GM12878 (cell line): ENCODE measurements around the gene ABCA3. TPM values are rescaled to one million over a fixed set of nuclear protein-coding genes. Genes with fewer than 3 reads are reported as not detected.

Source experiments
- ATAC-seq: fragments of 200-7000 bp; cut with Tn5 transposase; 3 replicates; pipeline ENCODE4 v1.9.1; 2020; ENCODE audit warnings: mild to moderate bottlenecking, moderate library complexity
- BruUV-seq: library from RNA; stranded (reverse); fragments of 400-500 nt; replicated peaks from 2 replicates; lab custom pipeline; 2021; lab: Mats Ljungman, UMichigan
- CTCF ChIA-PET: fragments of 300-600 bp; sonication (Branson Sonifier 250); formaldehyde crosslinking; extraction: SDS; loops from one replicate; lab custom pipeline; 2021; ENCODE audit warnings: inconsistent platforms; lab: Yijun Ruan, JAX
- POLR2A ChIA-PET: fragments of 350-600 bp; formaldehyde crosslinking; extraction: SDS; loops from one replicate; lab custom pipeline; 2021; ENCODE audit warnings: inconsistent platforms; lab: Charles Lee
- RAD21 ChIA-PET: fragments of 300-600 bp; sonication (Branson Sonifier 250); formaldehyde crosslinking; loops from one replicate; lab custom pipeline; 2023; ENCODE audit warnings: antibody characterized with exemption; ENCODE audit not compliant: unreplicated experiment; lab: Charles Lee
- SMC1A ChIA-PET: fragments of 300-600 bp; sonication (Branson Sonifier 250); formaldehyde crosslinking; loops from one replicate; lab custom pipeline; 2023; ENCODE audit not compliant: unreplicated experiment, uncharacterized antibody; lab: Charles Lee
- DNase-seq: peaks from one replicate; pipeline ENCODE4 v3.0.0-alpha.2; 2011; ENCODE audit warnings: low read depth, low spot score
- FAIRE-seq: peaks from 3 replicates; lab custom pipeline; 2011; peaks lifted over from hg19 to GRCh38; lab: Jason Lieb, UNC
- H2AFZ ChIP-seq: 2 replicates; pipeline ENCODE4 v1.6.0; 2011; ENCODE audit warnings: low read depth, low read length, control low read depth; ENCODE audit not compliant: control insufficient read depth
- H3K27ac ChIP-seq: 2 replicates; pipeline ENCODE4 v1.5.1; 2011; ENCODE audit warnings: control low read depth; ENCODE audit not compliant: control insufficient read depth, insufficient read depth
- H3K27me3 ChIP-seq, 2 experiments: replicated peaks in 1 of 2; 2 replicates each; pipeline versions ENCODE4 v1.6.0 to v1.6.1; 2011; ENCODE audit warnings: low read length in 1 of 2; ENCODE audit not compliant: control insufficient read depth in 2 of 2, insufficient read depth in 2 of 2
- H3K36me3 ChIP-seq, 2 experiments: 2 replicates each; pipeline ENCODE4 v1.5.1; 2011; ENCODE audit warnings: low read length in 1 of 2; ENCODE audit not compliant: control insufficient read depth in 2 of 2, insufficient read depth in 2 of 2
- H3K4me1 ChIP-seq: 2 replicates; pipeline ENCODE4 v1.6.1; 2011; ENCODE audit warnings: mild to moderate bottlenecking, low read length, moderate library complexity, mixed read lengths; ENCODE audit not compliant: control insufficient read depth, insufficient read depth
- H3K4me2 ChIP-seq: 2 replicates; pipeline ENCODE4 v1.6.0; 2011; ENCODE audit warnings: control low read depth; ENCODE audit not compliant: control insufficient read depth, insufficient read depth
- H3K4me3 ChIP-seq: fragments of 200-600 bp; sonication (generic); 2 replicates; pipeline ENCODE4 v1.5.1; 2016
- H3K79me2 ChIP-seq: 2 replicates; pipeline ENCODE4 v1.6.0; 2011; ENCODE audit warnings: low read length; ENCODE audit not compliant: control insufficient read depth, insufficient read depth
- H3K9ac ChIP-seq: 2 replicates; pipeline ENCODE4 v1.8.0; 2011; ENCODE audit warnings: low read length, control low read depth, mixed read lengths; ENCODE audit not compliant: control insufficient read depth, insufficient read depth
- H3K9me3 ChIP-seq: replicated peaks from 3 replicates; pipeline ENCODE4 v1.5.1; 2011; ENCODE audit warnings: mild to moderate bottlenecking, low read length; ENCODE audit not compliant: control insufficient read depth, insufficient read depth
- H4K20me1 ChIP-seq: 2 replicates; pipeline ENCODE4 v1.6.0; 2011; ENCODE audit not compliant: control insufficient read depth, insufficient read depth
- BACH1 ChIP-seq: fragments of 450-650 bp; IDR thresholded peaks from 2 replicates; pipeline ENCODE4 v1.6.1; 2017; ENCODE audit warnings: mild to moderate bottlenecking, borderline replicate concordance
- CHD4 ChIP-seq: fragments of 200-600 bp; sonication (generic); IDR thresholded peaks from 2 replicates; pipeline ENCODE4 v1.6.1; 2016; ENCODE audit warnings: mild to moderate bottlenecking
- IKZF1 ChIP-seq: fragments of 450-650 bp; conservative IDR thresholded peaks from 2 replicates; pipeline ENCODE4 v1.6.1; 2017; ENCODE audit warnings: antibody characterized with exemption, mild to moderate bottlenecking
- MEF2B ChIP-seq: fragments of 450-650 bp; IDR thresholded peaks from 2 replicates; pipeline ENCODE4 v1.6.1; 2018; ENCODE audit warnings: mild to moderate bottlenecking, moderate library complexity; ENCODE audit not compliant: partially characterized antibody, poor library complexity, severe bottlenecking
- MLLT1 ChIP-seq: fragments of 450-650 bp; IDR thresholded peaks from 2 replicates; pipeline ENCODE4 v1.6.1; 2016; ENCODE audit warnings: mild to moderate bottlenecking
- SREBF1 ChIP-seq: IDR thresholded peaks from 2 replicates; pipeline ENCODE4 v1.6.1; 2012; ENCODE audit warnings: mild to moderate bottlenecking, low read length
- STAT3 ChIP-seq: IDR thresholded peaks from 2 replicates; pipeline ENCODE4 v1.6.1; 2011; ENCODE audit warnings: low read depth, low read length, improper control_type of control experiment
- TBL1XR1 ChIP-seq: IDR thresholded peaks from 2 replicates; pipeline ENCODE4 v1.6.1; 2012; ENCODE audit warnings: low read depth, low read length, improper control_type of control experiment
- ZNF24 ChIP-seq: fragments of 450-650 bp; IDR thresholded peaks from 2 replicates; pipeline ENCODE4 v1.6.1; 2017; ENCODE audit warnings: antibody characterized with exemption, mild to moderate bottlenecking
- ZNF384 ChIP-seq: IDR thresholded peaks from 2 replicates; pipeline ENCODE4 v1.6.1; 2012; ENCODE audit warnings: low read depth, mild to moderate bottlenecking, low read length, improper control_type of control experiment, borderline replicate concordance
- WGBS: methylation state at CpG from one replicate; pipeline ENCODE4 v1.1.6; 2016; ENCODE audit warnings: low lambda C conversion rate; ENCODE audit not compliant: insufficient replicate concordance, insufficient coverage; ENCODE audit errors: missing lambda C conversion rate; 5-methylcytosine and 5-hydroxymethylcytosine counted together
- in situ Hi-C: fragments of 300-500 bp; cut with MboI; formaldehyde crosslinking; loops from 9 replicates; pipeline ENCODE4 v1.14.3; 2018; ENCODE audit warnings: mixed read lengths
- intact Hi-C: fragments of 100-400 bp; cut with micrococcal nuclease; formaldehyde crosslinking; loops from one replicate; pipeline ENCODE4 v1.14.2; 2022; ENCODE audit not compliant: unreplicated experiment
- polyA plus RNA-seq, 11 experiments: library from polyadenylated mRNA; depleted of rRNA in 4 of 11; unstranded in 6 of 11; stranded (reverse) in 5 of 11; fragments of >200 nt; fragmentation: Nextera tagmentation in 4 of 11; fragmentation: Illumina TruSeq in 1 of 11; extraction: Ambion mirVana in 4 of 11; extraction: Trizol in 1 of 11; gene quantifications; 1 replicate in 1 of 11; 2 replicates in 10 of 11; pipeline versions ENCODE4 v1.2.1 to v1.2.3, GENCODE V29; 2011 to 2016; ENCODE audit warnings: inconsistent platforms in 2 of 11, missing spikeins in 2 of 11, low read depth in 1 of 11
- total RNA-seq, 4 experiments: library from RNA; depleted of rRNA in 3 of 4; stranded (reverse); fragments of >200 nt in 3 of 4; fragmentation: Illumina TruSeq in 1 of 4; extraction: Trizol in 1 of 4; gene quantifications; 2 replicates each; pipeline versions ENCODE4 v1.2.1 to v1.2.3, GENCODE V29; 2013 to 2021
- TF ChIP-seq, protein P1 (sequence below): fragments of 450-650 bp; IDR thresholded peaks from 2 replicates; pipeline ENCODE4 v1.6.1; 2017; ENCODE audit warnings: antibody characterized with exemption, mild to moderate bottlenecking, moderate library complexity

ABCA3 gene
- total and polyA plus RNA-seq, 10 of the 15 experiments (the other 5 are each of a cell fraction or from before 2014, with no cell fraction given) = 0.71 to 17.6 (median 6.7) TPM

GRCh38 chr16:2317231-2318020, 23.1 kb downstream of the ABCA3 start (continued):
- TF ChIP-seq ZNF384 (no peak), STAT3 (no peak), TBL1XR1 (no peak), SREBF1 (no peak), MLLT1 (no peak)
- TF ChIP-seq, all 136 proteins: peak for 0

DNA sequence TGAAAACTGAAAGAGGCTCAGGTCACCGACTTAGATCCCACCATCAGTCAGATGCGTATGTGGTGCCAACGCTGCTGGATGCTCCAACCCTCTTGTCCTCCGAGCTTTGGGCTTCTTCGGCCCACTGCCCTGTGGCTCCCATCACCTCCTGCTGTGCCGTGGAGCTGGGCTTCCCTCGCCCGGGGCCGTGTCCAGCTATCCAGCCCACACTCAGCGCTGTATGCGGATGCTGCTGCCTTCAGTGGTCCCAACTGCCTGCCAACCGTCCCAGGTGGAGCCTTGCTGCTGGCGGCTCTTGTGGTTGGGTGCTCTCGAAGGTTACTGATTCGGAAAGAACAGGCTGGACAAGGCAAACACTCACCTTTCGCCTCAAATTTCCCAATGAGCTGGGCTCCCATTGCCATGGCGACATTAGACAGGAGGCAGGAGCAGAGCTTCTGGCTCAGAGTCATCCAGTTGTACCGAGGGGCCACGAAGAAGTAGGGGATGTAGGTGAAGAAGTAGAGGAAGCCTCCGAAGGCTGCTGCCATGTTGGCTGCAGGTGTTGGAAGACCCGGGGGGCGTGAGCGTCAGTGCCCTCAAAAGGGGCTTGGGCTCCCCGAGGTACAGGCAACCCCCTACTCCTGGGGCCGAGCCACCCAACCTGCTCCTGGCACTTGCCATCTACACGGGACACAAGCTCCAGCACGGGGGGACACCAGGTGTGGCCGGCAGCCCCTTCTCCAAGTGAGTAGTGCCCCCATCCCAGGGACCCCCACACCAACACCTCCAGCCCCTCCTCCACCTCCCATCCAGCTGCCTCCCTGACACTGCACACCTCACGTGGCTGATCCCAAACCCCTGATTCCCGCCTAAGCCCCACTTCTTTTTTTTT, 32.2 kb downstream of the ABCA3 start:
- no peaks in the 10 kb centered on the region; a peak in 1 of 4 replicates for H3K36me3 ChIP-seq
- H3K4me2 ChIP-seq = no peak overlapping the region
- H3K4me3 ChIP-seq = no peak overlapping the region
- SMC1A ChIA-PET = no interaction called here
- H2AFZ ChIP-seq = no peak overlapping the region
- POLR2A ChIA-PET = no interaction called here
- no peaks in the 10 kb centered on the region for H3K27me3 ChIP-seq
- no TSS peak for BruUV-seq
- RAD21 ChIA-PET = no interaction called here
- CTCF ChIA-PET = interaction anchor here (0.7 to 0.8 kb wide), 2 partner anchors 12 to 132 kb away, joined by 3 read pairs; no protein-coding TSS in a partner anchor
- WGBS = 90% methylated on average over 28 of the region's 30 CpGs
- ATAC-seq (no peak), FAIRE-seq (no peak), DNase-seq (no peak)
- no peaks in the 10 kb centered on the region for H3K9me3 ChIP-seq
- H3K9ac ChIP-seq = no peak overlapping the region
- H4K20me1 ChIP-seq = no peaks in the 10 kb centered on the region
- in situ Hi-C loops = no loop called here
- H3K4me1 ChIP-seq = no peaks in the 10 kb centered on the region
- intact Hi-C loops = no loop called here
- no peak overlapping the region for H3K27ac ChIP-seq
- TF ChIP-seq IKZF1 (no peak), ZNF24 (no peak), BACH1 (no peak), MEF2B (no peak), CHD4 (no peak)
- TF ChIP-seq, protein P1, sequence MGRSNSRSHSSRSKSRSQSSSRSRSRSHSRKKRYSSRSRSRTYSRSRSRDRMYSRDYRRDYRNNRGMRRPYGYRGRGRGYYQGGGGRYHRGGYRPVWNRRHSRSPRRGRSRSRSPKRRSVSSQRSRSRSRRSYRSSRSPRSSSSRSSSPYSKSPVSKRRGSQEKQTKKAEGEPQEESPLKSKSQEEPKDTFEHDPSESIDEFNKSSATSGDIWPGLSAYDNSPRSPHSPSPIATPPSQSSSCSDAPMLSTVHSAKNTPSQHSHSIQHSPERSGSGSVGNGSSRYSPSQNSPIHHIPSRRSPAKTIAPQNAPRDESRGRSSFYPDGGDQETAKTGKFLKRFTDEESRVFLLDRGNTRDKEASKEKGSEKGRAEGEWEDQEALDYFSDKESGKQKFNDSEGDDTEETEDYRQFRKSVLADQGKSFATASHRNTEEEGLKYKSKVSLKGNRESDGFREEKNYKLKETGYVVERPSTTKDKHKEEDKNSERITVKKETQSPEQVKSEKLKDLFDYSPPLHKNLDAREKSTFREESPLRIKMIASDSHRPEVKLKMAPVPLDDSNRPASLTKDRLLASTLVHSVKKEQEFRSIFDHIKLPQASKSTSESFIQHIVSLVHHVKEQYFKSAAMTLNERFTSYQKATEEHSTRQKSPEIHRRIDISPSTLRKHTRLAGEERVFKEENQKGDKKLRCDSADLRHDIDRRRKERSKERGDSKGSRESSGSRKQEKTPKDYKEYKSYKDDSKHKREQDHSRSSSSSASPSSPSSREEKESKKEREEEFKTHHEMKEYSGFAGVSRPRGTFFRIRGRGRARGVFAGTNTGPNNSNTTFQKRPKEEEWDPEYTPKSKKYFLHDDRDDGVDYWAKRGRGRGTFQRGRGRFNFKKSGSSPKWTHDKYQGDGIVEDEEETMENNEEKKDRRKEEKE = no peak
- no peaks in the 10 kb centered on the region for H3K79me2 ChIP-seq
